ENCODE data around the gene RECQL5.
"Not testable (repeated sequence)": the region's sequence is repeated elsewhere in the genome, so short reads cannot be mapped to it uniquely, and the experiment has no call there.

DNA sequence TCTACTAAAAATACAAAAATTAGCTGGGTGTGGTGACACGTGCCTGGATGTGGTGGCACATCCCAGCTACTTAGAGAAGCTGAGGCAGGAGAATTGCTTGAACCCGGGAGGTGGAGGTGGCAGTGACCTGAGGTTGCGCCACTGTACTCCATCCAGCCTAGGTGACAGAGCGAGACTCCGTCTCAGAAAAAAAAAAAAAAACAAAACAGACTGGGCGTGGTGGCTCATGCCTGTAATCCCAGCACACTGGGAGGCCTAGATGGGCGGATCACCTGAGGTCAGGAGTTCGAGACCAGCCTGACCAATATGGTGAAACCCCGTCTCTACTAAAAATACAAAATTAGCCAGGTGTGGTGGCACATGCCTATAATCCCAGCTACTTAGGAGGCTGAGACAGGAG is 73.5 kb downstream of the RECQL5 start:
- TF ChIP-seq, protein P1, sequence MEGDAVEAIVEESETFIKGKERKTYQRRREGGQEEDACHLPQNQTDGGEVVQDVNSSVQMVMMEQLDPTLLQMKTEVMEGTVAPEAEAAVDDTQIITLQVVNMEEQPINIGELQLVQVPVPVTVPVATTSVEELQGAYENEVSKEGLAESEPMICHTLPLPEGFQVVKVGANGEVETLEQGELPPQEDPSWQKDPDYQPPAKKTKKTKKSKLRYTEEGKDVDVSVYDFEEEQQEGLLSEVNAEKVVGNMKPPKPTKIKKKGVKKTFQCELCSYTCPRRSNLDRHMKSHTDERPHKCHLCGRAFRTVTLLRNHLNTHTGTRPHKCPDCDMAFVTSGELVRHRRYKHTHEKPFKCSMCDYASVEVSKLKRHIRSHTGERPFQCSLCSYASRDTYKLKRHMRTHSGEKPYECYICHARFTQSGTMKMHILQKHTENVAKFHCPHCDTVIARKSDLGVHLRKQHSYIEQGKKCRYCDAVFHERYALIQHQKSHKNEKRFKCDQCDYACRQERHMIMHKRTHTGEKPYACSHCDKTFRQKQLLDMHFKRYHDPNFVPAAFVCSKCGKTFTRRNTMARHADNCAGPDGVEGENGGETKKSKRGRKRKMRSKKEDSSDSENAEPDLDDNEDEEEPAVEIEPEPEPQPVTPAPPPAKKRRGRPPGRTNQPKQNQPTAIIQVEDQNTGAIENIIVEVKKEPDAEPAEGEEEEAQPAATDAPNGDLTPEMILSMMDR (IDR thresholded peaks at IDR 0.05), result not testable (repeated sequence)
- not testable (repeated sequence) for TF ChIP-seq POLR2A, EP300, POLR2AphosphoS5 (IDR thresholded peaks at IDR 0.05)

All from sigmoid colon (tissue), 4 donors.